HG02623 (cell line): ENCODE results near the gene ZNF865.

Experiments used
- ATAC-seq: cut with Tn5 transposase; IDR thresholded peaks from one replicate; pipeline ENCODE4 v1.9.1; 2021; ENCODE audit warnings: moderate library complexity; ENCODE audit not compliant: unreplicated experiment

Gene ZNF865

GRCh38 chr19:55656552-55656951, 51.1 kb downstream of the ZNF865 start:
- ATAC-seq: no peak

DNA sequence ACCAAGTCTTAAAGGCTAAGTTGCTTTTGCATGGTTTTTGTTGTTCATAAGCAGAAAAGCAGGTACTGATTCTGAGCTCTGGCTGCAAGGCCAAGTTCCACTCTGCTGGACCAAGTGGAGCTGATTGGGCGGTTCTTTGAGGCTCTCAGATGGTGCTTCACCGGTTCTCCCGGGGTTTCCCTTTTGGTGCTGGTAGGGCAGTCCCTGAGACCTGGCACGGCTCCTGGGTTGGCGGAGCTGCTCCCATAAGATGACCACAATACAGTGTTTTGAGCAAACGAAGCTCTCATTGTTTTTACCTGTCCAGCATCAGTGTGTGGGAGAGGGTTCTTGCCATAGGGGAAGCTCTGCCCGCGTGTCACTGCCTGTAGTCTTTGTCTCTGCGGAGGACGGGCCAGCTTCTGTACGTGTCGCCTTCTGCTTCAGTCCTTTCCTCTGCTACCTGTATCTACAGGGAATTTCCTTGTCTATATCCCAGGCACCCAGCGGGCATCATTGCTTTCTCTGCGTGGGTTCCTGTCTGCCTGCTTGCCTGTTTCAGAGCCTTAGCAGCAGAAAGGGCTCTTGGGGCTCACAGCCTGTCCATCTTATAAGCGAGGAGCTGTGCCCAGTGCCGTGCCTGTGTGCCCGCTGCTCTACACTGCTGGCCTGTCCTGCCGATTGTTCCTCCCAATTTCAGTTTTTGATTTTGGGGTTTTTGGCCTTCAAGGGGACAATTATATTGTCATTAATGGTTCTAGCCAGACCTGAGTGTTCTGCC, 51.7 kb downstream of the ZNF865 start:
- ATAC-seq: no peak

DNA sequence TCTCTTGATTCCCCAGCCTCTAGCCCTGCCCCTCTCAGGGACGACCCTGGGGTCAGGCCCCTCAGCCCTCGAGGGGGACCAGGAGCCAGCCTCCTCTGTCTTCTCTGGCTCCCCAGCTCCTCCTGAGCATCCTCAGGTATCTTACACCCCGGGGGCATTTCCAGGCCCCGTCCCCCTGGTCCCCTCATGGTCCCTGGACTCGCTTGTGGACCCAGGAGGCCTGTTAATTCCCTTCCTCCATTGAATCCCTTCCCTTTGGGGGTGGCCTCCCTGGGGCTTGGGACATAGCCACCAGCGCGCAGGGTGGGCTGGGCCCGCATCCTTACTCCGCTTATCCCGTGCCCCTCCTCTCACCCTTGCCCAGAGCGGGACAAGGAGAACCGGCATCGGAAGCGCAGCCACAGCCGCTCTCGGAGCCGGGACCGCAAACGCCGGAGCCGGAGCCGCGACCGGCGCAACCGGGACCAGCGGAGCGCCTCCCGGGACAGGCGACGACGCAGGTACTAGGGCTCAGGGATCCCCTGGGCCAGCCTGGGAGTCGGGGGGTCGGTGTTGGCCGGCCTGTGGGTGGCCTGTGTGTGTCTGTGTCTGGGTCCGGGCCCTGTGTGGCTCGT, 53.5 kb downstream of the ZNF865 start:
- ATAC-seq: no peak

DNA sequence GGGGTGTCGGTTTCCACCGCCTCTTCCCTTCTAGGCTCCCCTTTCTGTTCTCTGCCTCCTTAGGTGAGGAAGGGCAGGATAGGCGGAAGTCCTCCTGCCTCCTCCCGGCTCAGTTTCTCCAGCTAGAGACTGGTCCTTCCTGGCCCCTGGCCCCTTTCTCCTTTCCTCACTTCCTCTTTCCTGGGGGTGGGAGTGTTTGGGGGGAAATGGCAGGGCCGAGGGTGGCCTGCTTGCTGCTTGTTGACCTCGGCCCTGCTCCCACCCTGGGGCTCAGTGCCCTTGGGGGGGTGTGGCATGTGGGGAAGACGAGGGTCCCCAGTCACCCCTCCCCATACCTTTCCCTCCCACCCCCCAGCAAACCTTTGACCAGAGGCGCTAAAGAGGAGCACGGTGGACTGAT, 54.4 kb downstream of the ZNF865 start:
- no peak for ATAC-seq

- ATAC-seq: no peak
Measured at GRCh38 chr19:55660404-55660803, 55.0 kb downstream of the ZNF865 start.

DNA sequence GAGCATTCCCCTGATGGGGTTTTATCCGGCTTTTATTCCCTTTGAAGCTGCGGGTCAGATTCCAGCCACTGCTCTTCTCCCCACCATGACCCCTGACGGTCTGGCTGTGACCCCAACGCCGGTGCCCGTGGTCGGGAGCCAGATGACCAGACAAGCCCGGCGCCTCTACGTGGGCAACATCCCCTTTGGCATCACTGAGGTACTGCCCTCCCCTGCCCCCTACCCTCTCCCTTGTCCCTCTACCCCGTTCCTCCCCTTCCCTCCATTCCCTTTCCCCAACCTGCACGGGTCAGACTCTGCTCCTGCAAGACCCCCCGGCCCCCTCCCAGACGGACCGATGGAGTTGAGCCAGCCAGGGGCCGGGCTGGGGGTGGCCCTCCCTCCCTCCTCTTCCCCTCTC, 55.5 kb downstream of the ZNF865 start:
- no peak for ATAC-seq

DNA sequence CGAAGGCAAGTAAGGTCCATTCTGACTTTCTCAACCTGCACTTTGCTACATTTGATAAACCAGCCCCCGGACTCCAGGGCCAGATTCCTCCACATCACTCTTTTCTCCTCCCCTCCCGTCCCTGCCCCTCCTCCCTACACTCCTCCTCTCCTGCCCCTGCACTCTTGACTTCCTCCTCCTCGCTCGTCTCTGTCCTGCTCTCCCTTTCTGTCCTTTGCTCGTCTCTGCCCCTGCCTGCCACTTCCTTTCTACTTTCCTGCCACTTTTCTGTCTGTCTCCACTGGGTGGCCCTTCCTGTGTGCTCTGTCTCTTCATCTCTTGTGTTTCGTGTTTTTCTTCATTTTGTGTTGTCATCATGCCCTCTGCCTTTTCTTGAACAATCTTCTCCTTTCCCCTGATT, 56.4 kb downstream of the ZNF865 start:
- ATAC-seq: no peak

- ATAC-seq: no peak
Measured at GRCh38 chr19:55663846-55664536, 58.5 kb downstream of the ZNF865 start.

DNA sequence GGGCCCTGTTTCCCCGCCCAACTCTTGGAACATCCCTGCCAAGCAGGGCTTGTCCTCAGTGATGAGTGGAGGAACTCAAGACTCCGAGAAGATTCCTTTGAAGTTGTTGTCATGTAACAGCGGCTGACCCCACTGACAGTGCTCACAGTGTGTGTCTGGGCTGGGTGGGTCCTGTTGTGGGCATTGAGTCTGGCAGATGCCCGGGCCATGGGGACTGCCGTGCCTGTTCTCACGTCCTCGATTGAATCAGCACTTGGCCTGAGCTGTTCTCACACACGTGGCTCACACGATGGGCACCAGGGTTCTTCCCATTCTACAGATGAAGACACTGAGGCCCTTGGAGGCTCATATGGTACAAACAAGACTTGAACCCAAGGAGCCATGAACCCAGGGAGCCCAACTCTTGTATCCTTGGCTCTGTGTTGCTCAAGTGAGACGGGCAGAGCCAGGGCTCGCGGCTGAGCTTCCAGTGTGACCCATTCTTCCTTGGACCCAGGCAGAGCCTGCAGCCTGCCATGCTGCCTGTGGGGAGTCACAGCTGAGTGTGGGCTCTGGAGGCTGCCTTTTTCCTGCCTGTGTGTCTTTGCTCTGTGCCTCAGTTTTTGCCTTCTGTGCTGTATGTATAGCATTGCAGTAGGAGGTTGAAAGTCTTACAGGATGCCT, 61.0 kb downstream of the ZNF865 start:
- no peak for ATAC-seq
